Endodermal cell (in vitro differentiated cells): ENCODE results near the gene HACL1. TPM values are rescaled to one million over a fixed set of nuclear protein-coding genes. Genes with fewer than 3 reads are reported as not detected.
"Not testable (repeated sequence)": the region's sequence is repeated elsewhere in the genome, so short reads cannot be mapped to it uniquely, and the experiment has no call there.

Experiments
- DNase-seq: peaks from one replicate; pipeline ENCODE4 v3.0.0-alpha.2; 2017
- H3K27ac ChIP-seq: 2 replicates; pipeline ENCODE4 v1.5.1; 2013; ENCODE audit warnings: mild to moderate bottlenecking, low read depth, low read length, moderate library complexity
- H3K27me3 ChIP-seq: 2 replicates; pipeline ENCODE4 v1.6.1; 2013; ENCODE audit warnings: mild to moderate bottlenecking, low read length, moderate library complexity; ENCODE audit not compliant: insufficient read depth, control insufficient read depth, poor library complexity, severe bottlenecking
- H3K36me3 ChIP-seq: 2 replicates; pipeline ENCODE4 v1.7.0; 2013; ENCODE audit warnings: mild to moderate bottlenecking, low read length, moderate library complexity; ENCODE audit not compliant: control insufficient read depth, insufficient read depth
- H3K4me1 ChIP-seq: one replicate; pipeline ENCODE4 v1.7.0; 2013; ENCODE audit warnings: low read length; ENCODE audit not compliant: control insufficient read depth, insufficient read depth
- H3K4me3 ChIP-seq: 2 replicates; pipeline ENCODE4 v1.5.1; 2013; ENCODE audit warnings: mild to moderate bottlenecking, low read length, moderate library complexity
- H3K9ac ChIP-seq: 2 replicates; pipeline ENCODE4 v1.6.1; 2013; ENCODE audit warnings: mild to moderate bottlenecking, low read length, moderate library complexity; ENCODE audit not compliant: poor library complexity, severe bottlenecking; ENCODE audit errors: extremely low read depth
- H3K9me3 ChIP-seq: 2 replicates; pipeline ENCODE4 v1.6.1; 2013; ENCODE audit warnings: mild to moderate bottlenecking, low read length, moderate library complexity; ENCODE audit not compliant: control insufficient read depth
- H3K27ac Mint-ChIP-seq: 2 replicates; pipeline ENCODE4 v1.8.0; 2020; ENCODE audit warnings: mixed read lengths
- H3K27me3 Mint-ChIP-seq: 2 replicates; pipeline ENCODE4 v1.8.0; 2021; ENCODE audit warnings: mild to moderate bottlenecking, mixed read lengths; ENCODE audit not compliant: insufficient read depth
- H3K36me3 Mint-ChIP-seq: 2 replicates; pipeline ENCODE4 v1.8.0; 2020; ENCODE audit warnings: low read depth, mixed read lengths
- H3K4me1 Mint-ChIP-seq: 2 replicates; pipeline ENCODE4 v1.8.0; 2020; ENCODE audit warnings: mixed read lengths
- H3K4me3 Mint-ChIP-seq: 2 replicates; pipeline ENCODE4 v1.8.0; 2020; ENCODE audit warnings: mild to moderate bottlenecking, moderate library complexity, mixed read lengths
- H3K9me3 Mint-ChIP-seq: 2 replicates; pipeline ENCODE4 v1.8.0; 2020; ENCODE audit warnings: mild to moderate bottlenecking, mixed read lengths
- WGBS, 2 experiments: methylation state at CpG; one replicate each; pipeline versions ENCODE4 v1.1.5 to v1.1.7; 2013; ENCODE audit warnings: missing lambda C conversion rate in 2 of 2, mixed read lengths in 1 of 2; ENCODE audit not compliant: insufficient coverage in 1 of 2, insufficient read length in 1 of 2; 5-methylcytosine and 5-hydroxymethylcytosine counted together
- total RNA-seq, 2 donors: library from RNA; stranded (reverse); fragmentation: NEBNext Ultra II Directional in 1 of 2; extraction: Animal tissue kit (Norgen Biotek cat#: 25700) in 1 of 2; gene quantifications; 2 replicates in 1 of 2; 3 replicates in 1 of 2; pipeline ENCODE4 v1.2.1, GENCODE V29; 2021
- TF ChIP-seq, protein P1 (sequence below): fragments of 200-600 bp; sonication (generic); conservative IDR thresholded peaks from 2 replicates; pipeline ENCODE4 v1.5.0; 2021; ENCODE audit warnings: antibody characterized with exemption, mild to moderate bottlenecking

HACL1 gene
- total RNA-seq, 2 donors from 2014 or later, result 39.4 to 41.8 TPM

- H3K36me3 Mint-ChIP-seq, result no peaks in the 10 kb centered on the region
- H3K4me1 ChIP-seq, result no peaks in the 10 kb centered on the region
- no peak overlapping the region for H3K4me3 Mint-ChIP-seq
- H3K9ac ChIP-seq, result no peak overlapping the region
- DNase-seq, result no peak
- no peaks in the 10 kb centered on the region for H3K27me3 Mint-ChIP-seq
- no peaks in the 10 kb centered on the region for H3K4me1 Mint-ChIP-seq
- TF ChIP-seq, protein P1, sequence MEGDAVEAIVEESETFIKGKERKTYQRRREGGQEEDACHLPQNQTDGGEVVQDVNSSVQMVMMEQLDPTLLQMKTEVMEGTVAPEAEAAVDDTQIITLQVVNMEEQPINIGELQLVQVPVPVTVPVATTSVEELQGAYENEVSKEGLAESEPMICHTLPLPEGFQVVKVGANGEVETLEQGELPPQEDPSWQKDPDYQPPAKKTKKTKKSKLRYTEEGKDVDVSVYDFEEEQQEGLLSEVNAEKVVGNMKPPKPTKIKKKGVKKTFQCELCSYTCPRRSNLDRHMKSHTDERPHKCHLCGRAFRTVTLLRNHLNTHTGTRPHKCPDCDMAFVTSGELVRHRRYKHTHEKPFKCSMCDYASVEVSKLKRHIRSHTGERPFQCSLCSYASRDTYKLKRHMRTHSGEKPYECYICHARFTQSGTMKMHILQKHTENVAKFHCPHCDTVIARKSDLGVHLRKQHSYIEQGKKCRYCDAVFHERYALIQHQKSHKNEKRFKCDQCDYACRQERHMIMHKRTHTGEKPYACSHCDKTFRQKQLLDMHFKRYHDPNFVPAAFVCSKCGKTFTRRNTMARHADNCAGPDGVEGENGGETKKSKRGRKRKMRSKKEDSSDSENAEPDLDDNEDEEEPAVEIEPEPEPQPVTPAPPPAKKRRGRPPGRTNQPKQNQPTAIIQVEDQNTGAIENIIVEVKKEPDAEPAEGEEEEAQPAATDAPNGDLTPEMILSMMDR, result no peak
- H3K27ac Mint-ChIP-seq, result no peak overlapping the region
- 78 to 82% methylated on average over 1 to 2 of the region's 2 CpGs for WGBS, 2 experiments
- no peak overlapping the region for H3K4me3 ChIP-seq
- H3K36me3 ChIP-seq, result no peaks in the 10 kb centered on the region
- no peaks in the 10 kb centered on the region for H3K9me3 ChIP-seq
- H3K27me3 ChIP-seq, result no peaks in the 10 kb centered on the region
- no peaks in the 10 kb centered on the region for H3K9me3 Mint-ChIP-seq
- no peak overlapping the region for H3K27ac ChIP-seq
These were observed 63.0 kb downstream of the HACL1 start for GRCh38 chr3:15538345-15538744.

DNA sequence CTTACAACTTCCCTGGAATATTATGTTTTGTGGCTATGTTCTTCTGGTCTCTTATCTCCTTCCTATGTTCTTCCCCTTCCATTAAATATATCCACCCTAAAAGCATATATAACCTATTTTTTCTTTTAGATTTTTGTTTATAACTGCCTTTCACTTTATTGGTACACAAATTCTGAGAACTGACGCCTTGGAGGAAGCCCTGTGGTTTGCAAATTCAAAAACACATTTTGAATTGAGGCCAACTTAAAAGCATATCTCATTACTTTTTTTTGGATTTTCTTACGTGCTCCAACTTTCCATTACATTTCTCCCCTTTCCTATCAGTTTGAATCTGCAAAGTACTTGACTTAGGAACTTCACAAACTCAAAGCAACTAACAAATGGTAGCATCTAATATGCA, 64.5 kb downstream of the HACL1 start:
- Mint-ChIP-seq H3K4me1 (no peaks in the 10 kb centered on the region), H3K36me3 (no peaks in the 10 kb centered on the region), H3K27me3 (no peaks in the 10 kb centered on the region), H3K27ac (no peak overlapping the region), H3K4me3 (no peak overlapping the region), H3K9me3 (no peaks in the 10 kb centered on the region)
- Histone ChIP-seq H3K9ac (no peak overlapping the region), H3K4me1 (no peaks in the 10 kb centered on the region), H3K27ac (no peak overlapping the region), H3K4me3 (no peak overlapping the region), H3K36me3 (no peaks in the 10 kb centered on the region), H3K9me3 (no peaks in the 10 kb centered on the region), H3K27me3 (no peaks in the 10 kb centered on the region)
- no peak for DNase-seq
- 78 to 86% methylated on average over 2 of the region's 2 CpGs for WGBS, 2 experiments
- TF ChIP-seq, protein P1, result no peak

DNA sequence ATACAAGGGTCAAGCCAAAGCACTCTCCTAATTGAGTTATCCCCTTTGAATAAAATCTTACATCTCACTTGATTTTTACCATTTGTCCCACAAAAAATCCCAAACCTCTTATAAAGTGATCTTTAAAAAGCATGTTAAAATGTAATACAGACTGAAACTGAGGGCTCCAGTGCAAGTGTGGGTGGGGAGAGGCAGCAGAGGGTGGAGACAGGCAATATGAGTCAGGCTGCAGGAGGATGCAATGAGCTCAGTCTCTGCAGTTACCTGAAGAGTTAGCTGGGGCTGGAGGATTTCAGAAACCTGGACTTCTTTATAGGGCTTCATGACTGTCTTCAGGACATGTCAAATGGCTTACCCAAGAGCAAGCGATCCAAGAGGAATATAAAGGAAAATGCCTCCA, 65.6 kb downstream of the HACL1 start:
- peaks cover under 1% of the 10 kb centered on the region for H3K4me1 Mint-ChIP-seq
- no peaks in the 10 kb centered on the region for H3K27me3 ChIP-seq
- H3K9me3 ChIP-seq, result no peaks in the 10 kb centered on the region
- no peak overlapping the region for H3K27ac Mint-ChIP-seq
- H3K9ac ChIP-seq, result no peak overlapping the region
- H3K9me3 Mint-ChIP-seq, result no peaks in the 10 kb centered on the region
- no peaks in the 10 kb centered on the region for H3K36me3 ChIP-seq
- 95% methylated on average over 1 of the region's 1 CpG; no CpG with 5 or more reads in 1 of the 2 experiments for WGBS, 2 experiments
- H3K27ac ChIP-seq, result no peak overlapping the region
- no peak for DNase-seq
- H3K4me1 ChIP-seq, result no peaks in the 10 kb centered on the region
- H3K36me3 Mint-ChIP-seq, result no peaks in the 10 kb centered on the region
- TF ChIP-seq, protein P1, result no peak
- no peak overlapping the region for H3K4me3 Mint-ChIP-seq
- no peak overlapping the region for H3K4me3 ChIP-seq
- H3K27me3 Mint-ChIP-seq, result no peaks in the 10 kb centered on the region

DNA sequence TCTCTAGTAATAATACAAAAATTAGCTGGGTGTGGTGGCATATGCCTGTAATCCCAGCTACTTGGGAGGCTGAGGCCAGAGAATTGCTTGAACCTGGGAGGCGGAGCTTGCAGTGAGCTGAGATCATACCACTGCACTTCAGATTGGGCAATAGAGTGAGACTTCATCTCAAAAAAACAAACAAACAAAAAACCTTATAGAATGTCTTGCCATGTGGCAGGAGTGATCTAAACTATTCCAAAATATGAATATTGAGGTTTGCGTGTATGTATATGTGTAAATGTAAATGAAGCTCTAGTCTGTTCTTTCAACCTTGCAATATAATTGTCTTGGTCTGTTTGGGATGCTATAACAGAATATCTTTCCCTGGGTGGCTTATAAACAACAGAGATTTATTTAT, 68.8 kb downstream of the HACL1 start:
- not testable (repeated sequence) for H3K36me3 Mint-ChIP-seq, H3K27me3 Mint-ChIP-seq, H3K4me1 ChIP-seq, H3K4me3 ChIP-seq, H3K9me3 Mint-ChIP-seq, H3K9me3 ChIP-seq, H3K9ac ChIP-seq, H3K27ac Mint-ChIP-seq, H3K4me3 Mint-ChIP-seq, H3K27me3 ChIP-seq, DNase-seq, H3K36me3 ChIP-seq, H3K4me1 Mint-ChIP-seq, H3K27ac ChIP-seq
- WGBS, 2 experiments, result 90 to 100% methylated on average over 1 to 2 of the region's 2 CpGs
